Osteocyte (in vitro differentiated cells): ENCODE measurements around the gene ATP2A2. TPM values are rescaled to one million over a fixed set of nuclear protein-coding genes. Genes with fewer than 3 reads are reported as not detected.
"Not testable (repeated sequence)": the region's sequence is repeated elsewhere in the genome, so short reads cannot be mapped to it uniquely, and the experiment has no call there.

Experiments used
- DNase-seq: peaks from one replicate; pipeline ENCODE4 v3.0.0; 2021; ENCODE audit warnings: mixed read lengths; ENCODE audit not compliant: unreplicated experiment; ENCODE audit errors: extremely low spot score
- H3K27ac Mint-ChIP-seq: one replicate; pipeline ENCODE4 v1.8.0; 2021; ENCODE audit warnings: mild to moderate bottlenecking, mixed read lengths; ENCODE audit not compliant: unreplicated experiment
- H3K27me3 Mint-ChIP-seq: one replicate; pipeline ENCODE4 v1.8.0; 2021; ENCODE audit warnings: mixed read lengths; ENCODE audit not compliant: unreplicated experiment
- H3K36me3 Mint-ChIP-seq: one replicate; pipeline ENCODE4 v1.8.0; 2021; ENCODE audit warnings: mixed read lengths; ENCODE audit not compliant: unreplicated experiment
- H3K4me1 Mint-ChIP-seq: one replicate; pipeline ENCODE4 v1.8.0; 2021; ENCODE audit warnings: mixed read lengths; ENCODE audit not compliant: unreplicated experiment
- H3K4me3 Mint-ChIP-seq: one replicate; pipeline ENCODE4 v1.8.0; 2021; ENCODE audit warnings: mild to moderate bottlenecking, moderate library complexity, mixed read lengths; ENCODE audit not compliant: unreplicated experiment
- H3K9me3 Mint-ChIP-seq: one replicate; pipeline ENCODE4 v1.8.0; 2021; ENCODE audit warnings: mixed read lengths; ENCODE audit not compliant: unreplicated experiment
- CTCF ChIP-seq: fragments of 200-600 bp; sonication (generic); IDR thresholded peaks from 2 replicates; pipeline ENCODE4 v1.5.0; 2021; ENCODE audit warnings: antibody characterized with exemption, mild to moderate bottlenecking, moderate library complexity
- total RNA-seq: library from RNA; stranded (reverse); gene quantifications from 2 replicates; pipeline ENCODE4 v1.2.1, GENCODE V29; 2021

ATP2A2 gene
- total RNA-seq, 1 donor from 2014 or later: 183 TPM

DNA sequence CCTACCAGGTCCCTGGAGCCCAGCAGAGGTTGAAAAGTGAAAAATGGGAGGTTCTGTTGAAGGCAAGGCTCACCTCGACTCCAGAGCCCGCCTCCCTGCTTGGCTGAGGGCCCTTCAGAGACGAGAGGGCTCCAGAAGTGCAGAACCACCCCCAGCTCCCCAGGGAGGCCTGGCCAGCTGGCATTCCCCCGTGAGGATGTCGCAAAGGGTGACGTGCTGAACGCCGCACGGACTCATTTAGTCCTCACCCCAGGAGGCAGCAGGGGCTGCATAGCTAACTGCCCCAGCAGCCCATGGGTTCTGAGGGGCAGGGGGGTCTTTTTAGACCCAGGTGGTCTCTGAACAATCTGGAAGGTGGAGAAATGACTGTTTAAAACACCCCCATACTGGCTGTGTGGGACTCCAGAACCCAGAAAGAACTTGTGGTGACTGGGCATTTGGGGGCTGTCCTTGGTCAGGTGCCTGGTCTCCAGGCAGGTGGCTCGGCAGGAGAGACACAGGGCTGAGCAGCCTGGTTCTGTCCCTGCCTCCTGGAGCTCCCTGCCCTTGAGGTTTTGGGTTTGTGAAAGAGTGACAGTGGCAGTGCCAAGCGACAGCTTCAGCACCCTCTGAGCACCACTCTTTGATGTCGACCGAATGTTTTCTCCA is 90.5 kb downstream of the ATP2A2 start:
- Mint-ChIP-seq H3K36me3 (peaks cover 27% of the 10 kb centered on the region), H3K27ac (no peak overlapping the region), H3K4me3 (no peak overlapping the region), H3K9me3 (no peaks in the 10 kb centered on the region), H3K4me1 (peaks cover 4% of the 10 kb centered on the region), H3K27me3 (no peaks in the 10 kb centered on the region)
- no peak for TF ChIP-seq CTCF
- no peak for DNase-seq

GRCh38 chr12:110372056-110372425 is 91.0 kb downstream of the ATP2A2 start:
- TF ChIP-seq CTCF: no peak
- Mint-ChIP-seq H3K36me3 (peaks cover 29% of the 10 kb centered on the region), H3K4me3 (no peak overlapping the region), H3K27ac (no peak overlapping the region), H3K27me3 (no peaks in the 10 kb centered on the region), H3K9me3 (no peaks in the 10 kb centered on the region), H3K4me1 (peaks cover 3% of the 10 kb centered on the region)
- DNase-seq: no peak

GRCh38 chr12:110373025-110373424 is 92.0 kb downstream of the ATP2A2 start:
- H3K27me3 Mint-ChIP-seq: no peaks in the 10 kb centered on the region
- TF ChIP-seq CTCF: no peak
- H3K27ac Mint-ChIP-seq: no peak overlapping the region
- no peak for DNase-seq
- H3K9me3 Mint-ChIP-seq: no peaks in the 10 kb centered on the region
- H3K4me3 Mint-ChIP-seq: no peak overlapping the region
- no peaks in the 10 kb centered on the region for H3K4me1 Mint-ChIP-seq
- H3K36me3 Mint-ChIP-seq: peaks cover 35% of the 10 kb centered on the region

GRCh38 chr12:110373425-110373824 is 92.4 kb downstream of the ATP2A2 start:
- no peaks in the 10 kb centered on the region for H3K4me1 Mint-ChIP-seq
- peaks cover 39% of the 10 kb centered on the region for H3K36me3 Mint-ChIP-seq
- H3K27ac Mint-ChIP-seq: no peak overlapping the region
- no peaks in the 10 kb centered on the region for H3K9me3 Mint-ChIP-seq
- no peak for TF ChIP-seq CTCF
- H3K27me3 Mint-ChIP-seq: no peaks in the 10 kb centered on the region
- H3K4me3 Mint-ChIP-seq: no peak overlapping the region
- DNase-seq: no peak

DNA sequence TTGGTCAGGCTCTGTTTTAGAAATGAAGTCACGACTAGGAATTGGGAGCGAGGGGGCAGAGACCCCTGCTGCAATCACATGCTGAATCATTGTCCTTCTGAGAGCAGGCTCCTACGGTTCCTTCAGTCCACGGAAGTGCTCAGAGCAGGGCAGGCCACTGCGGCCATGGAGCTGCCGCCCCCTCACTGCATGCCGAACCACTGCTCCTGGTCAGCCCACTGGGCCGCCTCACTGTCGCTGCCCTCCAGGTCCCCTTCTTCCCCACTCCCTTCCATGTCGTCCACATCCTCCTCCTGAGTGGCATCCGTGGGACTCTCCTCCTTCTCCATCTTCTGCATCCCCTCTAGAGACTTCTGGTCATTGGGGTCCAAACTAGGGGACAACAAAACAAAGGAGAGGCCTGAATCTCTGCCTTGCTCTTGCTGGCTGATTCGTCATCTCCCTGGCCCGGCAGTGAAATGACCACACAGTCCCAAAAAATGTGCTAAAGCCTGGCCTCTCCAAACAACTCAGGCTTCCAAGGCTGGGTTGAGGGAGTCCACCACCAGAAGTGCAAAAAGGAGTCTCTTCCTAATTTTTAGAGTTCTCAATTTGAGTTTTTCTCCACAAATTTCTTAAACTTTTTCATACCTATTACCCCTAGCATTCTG is 93.0 kb downstream of the ATP2A2 start:
- no peak for TF ChIP-seq CTCF
- no peak for DNase-seq
- H3K9me3 Mint-ChIP-seq: no peaks in the 10 kb centered on the region
- H3K4me3 Mint-ChIP-seq: no peak overlapping the region
- peaks cover 43% of the 10 kb centered on the region for H3K36me3 Mint-ChIP-seq
- H3K27me3 Mint-ChIP-seq: no peaks in the 10 kb centered on the region
- no peaks in the 10 kb centered on the region for H3K4me1 Mint-ChIP-seq
- no peak overlapping the region for H3K27ac Mint-ChIP-seq

GRCh38 chr12:110378131-110378790 is 97.2 kb downstream of the ATP2A2 start:
- not testable (repeated sequence) for H3K9me3 Mint-ChIP-seq, H3K4me3 Mint-ChIP-seq, H3K27ac Mint-ChIP-seq, DNase-seq, H3K27me3 Mint-ChIP-seq, H3K4me1 Mint-ChIP-seq
- H3K36me3 Mint-ChIP-seq: peaks cover 57% of the 10 kb centered on the region
